ENCODE measurements around the gene ARFGAP2. TPM values are rescaled to one million over a fixed set of nuclear protein-coding genes. Genes with fewer than 3 reads are reported as not detected.

The ARFGAP2 gene
- total RNA-seq, 1 donor from 2014 or later, result 95.0 TPM

GRCh38 chr11:47127213-47127612, 49.5 kb downstream of the ARFGAP2 start:
- no peaks in the 10 kb centered on the region for H3K36me3 ChIP-seq
- H4K20me1 ChIP-seq (ENCODE audit: low read depth), result no peaks in the 10 kb centered on the region
- Mint-ChIP-seq H3K9me3 (no peaks in the 10 kb centered on the region), H3K4me3 (no peak overlapping the region), H3K36me3 (peaks cover 3% of the 10 kb centered on the region), H3K4me1 (peaks cover 11% of the 10 kb centered on the region), H3K27ac (no peak overlapping the region), H3K27me3 (ENCODE audit: insufficient read depth, low read depth) (peaks cover 6% of the 10 kb centered on the region)
- no peaks in the 10 kb centered on the region for H3K27me3 ChIP-seq
- no peak overlapping the region for H3K9ac ChIP-seq
- DNase-seq (ENCODE audit: low spot score), result no peak
- H3K4me1 ChIP-seq, result peaks cover 13% of the 10 kb centered on the region
- H3K9me3 ChIP-seq (ENCODE audit: low read depth), result no peaks in the 10 kb centered on the region
- H3K79me2 ChIP-seq (ENCODE audit: low read depth), result no peaks in the 10 kb centered on the region
- H2AFZ ChIP-seq (replicated peaks), result no peak overlapping the region
- H3K27ac ChIP-seq, result no peak overlapping the region
- H3K4me2 ChIP-seq, result no peak overlapping the region
- H3K4me3 ChIP-seq, result no peak overlapping the region
- TF ChIP-seq EZH2 (IDR thresholded peaks at IDR 0.05), result no peak
- TF ChIP-seq EZH2phosphoT487 (IDR thresholded peaks at IDR 0.05), result no peak
- no peak for TF ChIP-seq CTCF (IDR thresholded peaks at IDR 0.05)
- H3F3A ChIP-seq (ENCODE audit: low read depth), result peaks cover 7% of the 10 kb centered on the region

- H3K4me3 Mint-ChIP-seq, result no peak overlapping the region
- H3K79me2 ChIP-seq (ENCODE audit: low read depth), result no peaks in the 10 kb centered on the region
- H3K36me3 ChIP-seq, result no peaks in the 10 kb centered on the region
- H3K9ac ChIP-seq, result no peak overlapping the region
- no peak for TF ChIP-seq CTCF (IDR thresholded peaks at IDR 0.05)
- TF ChIP-seq EZH2 (IDR thresholded peaks at IDR 0.05), result no peak
- TF ChIP-seq EZH2phosphoT487 (IDR thresholded peaks at IDR 0.05), result no peak
- no peak overlapping the region for H3K27ac ChIP-seq
- no peak overlapping the region for H2AFZ ChIP-seq (replicated peaks)
- H3K9me3 ChIP-seq (ENCODE audit: low read depth), result no peaks in the 10 kb centered on the region
- H3K4me1 ChIP-seq, result peaks cover 2% of the 10 kb centered on the region
- H3K27me3 ChIP-seq, result no peaks in the 10 kb centered on the region
- no peak overlapping the region for H3K27ac Mint-ChIP-seq
- H3K36me3 Mint-ChIP-seq, result peaks cover 3% of the 10 kb centered on the region
- H3K9me3 Mint-ChIP-seq, result no peaks in the 10 kb centered on the region
- H4K20me1 ChIP-seq (ENCODE audit: low read depth), result no peaks in the 10 kb centered on the region
- peaks cover 4% of the 10 kb centered on the region for H3F3A ChIP-seq (ENCODE audit: low read depth)
- peaks cover 6% of the 10 kb centered on the region for H3K27me3 Mint-ChIP-seq (ENCODE audit: insufficient read depth, low read depth)
- no peak overlapping the region for H3K4me3 ChIP-seq
- DNase-seq (ENCODE audit: low spot score), result no peak
- no peak overlapping the region for H3K4me2 ChIP-seq
- H3K4me1 Mint-ChIP-seq, result no peaks in the 10 kb centered on the region
These were observed 51.6 kb downstream of the ARFGAP2 start for GRCh38 chr11:47125083-47125482.

GRCh38 chr11:47124675-47125074, 52.0 kb downstream of the ARFGAP2 start:
- Mint-ChIP-seq H3K4me3 (no peak overlapping the region), H3K4me1 (no peaks in the 10 kb centered on the region), H3K36me3 (peaks cover 2% of the 10 kb centered on the region), H3K27ac (no peak overlapping the region), H3K27me3 (ENCODE audit: insufficient read depth, low read depth) (peaks cover 8% of the 10 kb centered on the region), H3K9me3 (no peaks in the 10 kb centered on the region)
- H3K27ac ChIP-seq, result no peak overlapping the region
- H4K20me1 ChIP-seq (ENCODE audit: low read depth), result no peaks in the 10 kb centered on the region
- no peaks in the 10 kb centered on the region for H3K9me3 ChIP-seq (ENCODE audit: low read depth)
- H3K4me1 ChIP-seq, result no peaks in the 10 kb centered on the region
- no peak overlapping the region for H3K4me3 ChIP-seq
- no peak overlapping the region for H3K9ac ChIP-seq
- no peak overlapping the region for H2AFZ ChIP-seq (replicated peaks)
- no peak overlapping the region for H3K4me2 ChIP-seq
- H3K79me2 ChIP-seq (ENCODE audit: low read depth), result no peaks in the 10 kb centered on the region
- no peaks in the 10 kb centered on the region for H3F3A ChIP-seq (ENCODE audit: low read depth)
- no peaks in the 10 kb centered on the region for H3K36me3 ChIP-seq
- H3K27me3 ChIP-seq, result no peaks in the 10 kb centered on the region
- no peak for DNase-seq (ENCODE audit: low spot score)
- TF ChIP-seq EZH2phosphoT487 (IDR thresholded peaks at IDR 0.05) (no peak), EZH2 (IDR thresholded peaks at IDR 0.05) (no peak), CTCF (IDR thresholded peaks at IDR 0.05) (no peak)

Data from neural progenitor cell (in vitro differentiated cells).